ENCODE measurements around the gene ZNF568.

DNA sequence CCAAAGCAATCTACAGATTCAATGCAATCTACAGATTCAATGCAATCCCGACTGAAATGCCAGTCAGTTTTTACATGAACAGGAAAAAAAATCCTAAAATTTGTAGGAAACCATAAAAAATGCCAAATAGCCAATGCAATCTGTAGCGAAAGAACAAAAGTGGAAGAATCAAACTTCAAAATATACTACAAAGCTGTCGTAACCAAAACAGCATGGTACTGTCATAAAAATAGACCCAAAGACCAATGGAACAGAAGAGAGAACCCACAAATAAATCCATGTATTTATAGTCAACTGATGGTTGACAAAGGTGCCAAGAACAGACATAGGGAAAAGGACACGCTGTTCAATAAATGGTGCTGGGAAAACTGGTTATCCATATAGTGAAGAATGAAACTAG is 17.7 kb upstream of the ZNF568 start:
- TF ChIP-seq, protein P1, sequence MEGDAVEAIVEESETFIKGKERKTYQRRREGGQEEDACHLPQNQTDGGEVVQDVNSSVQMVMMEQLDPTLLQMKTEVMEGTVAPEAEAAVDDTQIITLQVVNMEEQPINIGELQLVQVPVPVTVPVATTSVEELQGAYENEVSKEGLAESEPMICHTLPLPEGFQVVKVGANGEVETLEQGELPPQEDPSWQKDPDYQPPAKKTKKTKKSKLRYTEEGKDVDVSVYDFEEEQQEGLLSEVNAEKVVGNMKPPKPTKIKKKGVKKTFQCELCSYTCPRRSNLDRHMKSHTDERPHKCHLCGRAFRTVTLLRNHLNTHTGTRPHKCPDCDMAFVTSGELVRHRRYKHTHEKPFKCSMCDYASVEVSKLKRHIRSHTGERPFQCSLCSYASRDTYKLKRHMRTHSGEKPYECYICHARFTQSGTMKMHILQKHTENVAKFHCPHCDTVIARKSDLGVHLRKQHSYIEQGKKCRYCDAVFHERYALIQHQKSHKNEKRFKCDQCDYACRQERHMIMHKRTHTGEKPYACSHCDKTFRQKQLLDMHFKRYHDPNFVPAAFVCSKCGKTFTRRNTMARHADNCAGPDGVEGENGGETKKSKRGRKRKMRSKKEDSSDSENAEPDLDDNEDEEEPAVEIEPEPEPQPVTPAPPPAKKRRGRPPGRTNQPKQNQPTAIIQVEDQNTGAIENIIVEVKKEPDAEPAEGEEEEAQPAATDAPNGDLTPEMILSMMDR (conservative IDR thresholded peaks at IDR 0.05), result no peak
- TF ChIP-seq EZH2 (IDR thresholded peaks at IDR 0.05; ENCODE audit: low read depth), result no peak

Data from PC-9 (cell line).